ENCODE results near the gene TSPOAP1. TPM values are rescaled to one million over a fixed set of nuclear protein-coding genes. Genes with fewer than 3 reads are reported as not detected.

TSPOAP1 gene
- total RNA-seq, 4 donors from 2014 or later: 2.9 to 16.0 (median 3.3) TPM

- TF ChIP-seq CTCF (IDR thresholded peaks at IDR 0.05) (no peak), POLR2A (IDR thresholded peaks at IDR 0.05) (no peak)
- 75 to 80% methylated on average over 10 to 11 of the region's 11 CpGs for WGBS, 2 donors
- no peaks in the 10 kb centered on the region for H3K9me3 ChIP-seq
- no peak overlapping the region for H3K4me3 ChIP-seq
- intact Hi-C loops (cut with DNase I): no loop called here
- H3K27ac ChIP-seq: no peak overlapping the region
- no peaks in the 10 kb centered on the region for H3K36me3 ChIP-seq
- peaks cover 5 to 42% (median 6%) of the 10 kb centered on the region in 3 donors for H3K4me1 ChIP-seq
- DNase-seq: no peak
- H3K27me3 ChIP-seq: peaks cover 0 to 31% (median 0%) of the 10 kb centered on the region in 4 donors
Measured at GRCh38 chr17:58325976-58326468, 2.6 kb downstream of the TSPOAP1 start.

GRCh38 chr17:58325289-58325726, 3.3 kb downstream of the TSPOAP1 start:
- H3K27ac ChIP-seq: no peak overlapping the region
- H3K4me1 ChIP-seq: peaks cover 5 to 42% (median 6%) of the 10 kb centered on the region in 3 donors
- H3K4me3 ChIP-seq: peak overlapping the region in 2 of 4 donors; percentile 73 to 75
- H3K9me3 ChIP-seq: no peaks in the 10 kb centered on the region
- no peaks in the 10 kb centered on the region for H3K36me3 ChIP-seq
- WGBS, 2 donors: 38 to 46% methylated on average over 2 to 4 of the region's 11 CpGs
- DNase-seq: no peak
- TF ChIP-seq CTCF (IDR thresholded peaks at IDR 0.05) (no peak), POLR2A (IDR thresholded peaks at IDR 0.05) (no peak)
- peaks cover 0 to 31% (median 0%) of the 10 kb centered on the region in 4 donors for H3K27me3 ChIP-seq
- intact Hi-C loops (cut with DNase I): no loop called here

GRCh38 chr17:58324409-58325288, 3.9 kb downstream of the TSPOAP1 start:
- Histone ChIP-seq H3K27ac (peak overlapping the region; percentile 23 to 66 (median 58)), H3K4me3 (peak overlapping the region; percentile 55 to 75 (median 68)), H3K36me3 (no peaks in the 10 kb centered on the region), H3K4me1 (peaks cover 5 to 42% (median 6%) of the 10 kb centered on the region in 3 donors), H3K27me3 (peaks cover 0 to 31% (median 0%) of the 10 kb centered on the region in 4 donors), H3K9me3 (no peaks in the 10 kb centered on the region)
- 0% methylated on average over 7 of the region's 66 CpGs; no CpG with 5 or more reads in 1 of the 2 donors for WGBS, 2 donors
- intact Hi-C loops (cut with DNase I): no loop called here
- no peak for TF ChIP-seq CTCF (IDR thresholded peaks at IDR 0.05)
- no peak for TF ChIP-seq POLR2A (IDR thresholded peaks at IDR 0.05)
- DNase-seq: no peak

GRCh38 chr17:58324056-58324408, 4.6 kb downstream of the TSPOAP1 start:
- Histone ChIP-seq H3K27ac (peak overlapping the region; percentile 23 to 66 (median 58)), H3K4me3 (peak overlapping the region; percentile 55 to 75 (median 68)), H3K36me3 (no peaks in the 10 kb centered on the region)

More at GRCh38 chr17:58324056-58324408, 4.6 kb downstream of the TSPOAP1 start:
- TF ChIP-seq POLR2A (IDR thresholded peaks at IDR 0.05) (no peak), CTCF (IDR thresholded peaks at IDR 0.05) (no peak)
- H3K9me3 ChIP-seq: no peaks in the 10 kb centered on the region
- peaks cover 5 to 38% (median 6%) of the 10 kb centered on the region in 3 donors for H3K4me1 ChIP-seq
- peaks cover 0 to 27% (median 0%) of the 10 kb centered on the region in 4 donors for H3K27me3 ChIP-seq
- DNase-seq: no peak
- intact Hi-C loops (cut with DNase I): no loop called here
- 0 to 20% methylated on average over 1 of the region's 13 CpGs for WGBS, 2 donors
